HepG2 (cell line): ENCODE measurements around the gene MAPRE3. TPM values are rescaled to one million over a fixed set of nuclear protein-coding genes. Genes with fewer than 3 reads are reported as not detected.

Experiments used
- ATF7 ChIP-seq, 2 experiments: fragments of 450-650 bp in 1 of 2; sonication (generic) in 1 of 2; formaldehyde crosslinking in 1 of 2; IDR thresholded peaks; 2 replicates each; pipeline versions ENCODE4 v1.4.0 to v1.6.1; 2016 to 2020; ENCODE audit warnings: antibody characterized with exemption in 1 of 2, mild to moderate bottlenecking in 1 of 2, missing genetic modification reagents in 1 of 2
- CBFB ChIP-seq: sonication (generic); formaldehyde crosslinking; IDR thresholded peaks from 2 replicates; pipeline ENCODE4 v1.4.0; 2020; ENCODE audit warnings: missing genetic modification reagents
- HDAC6 ChIP-seq: fragments of 200-600 bp; sonication (generic); IDR thresholded peaks from 2 replicates; pipeline ENCODE4 v1.7.0; 2017; ENCODE audit warnings: mild to moderate bottlenecking, antibody characterized with exemption, low read length, low read depth
- POLR2AphosphoS5 ChIP-seq: IDR thresholded peaks from 2 replicates; pipeline ENCODE4 v1.6.1; 2012; ENCODE audit warnings: low read depth, low read length
- PPARG ChIP-seq: conservative IDR thresholded peaks from 2 replicates; pipeline ENCODE4 v1.6.1; 2016; ENCODE audit warnings: missing biosample characterization, missing genetic modification reagents
- RARG ChIP-seq: sonication (generic); formaldehyde crosslinking; IDR thresholded peaks from 2 replicates; pipeline ENCODE4 v1.4.0; 2020; ENCODE audit warnings: low read depth, mild to moderate bottlenecking, missing genetic modification reagents
- YEATS2 ChIP-seq: sonication (generic); formaldehyde crosslinking; IDR thresholded peaks from 2 replicates; pipeline ENCODE4 v1.4.0; 2020; ENCODE audit warnings: missing genetic modification reagents, borderline replicate concordance
- ZBTB7B ChIP-seq: sonication (generic); formaldehyde crosslinking; IDR thresholded peaks from 2 replicates; pipeline ENCODE4 v1.4.0; 2020; ENCODE audit warnings: missing genetic modification reagents
- ZNF180 ChIP-seq: sonication (generic); formaldehyde crosslinking; IDR thresholded peaks from 2 replicates; pipeline ENCODE4 v1.4.0; 2020; ENCODE audit warnings: low read depth, missing genetic modification reagents, borderline replicate concordance
- ZNF496 ChIP-seq: sonication (generic); formaldehyde crosslinking; IDR thresholded peaks from 2 replicates; pipeline ENCODE4 v1.8.1; 2023; ENCODE audit warnings: mild to moderate bottlenecking, moderate library complexity, missing genetic modification reagents; ENCODE audit not compliant: insufficient replicate concordance
- ZNF598 ChIP-seq: sonication (generic); formaldehyde crosslinking; IDR thresholded peaks from 2 replicates; pipeline ENCODE4 v1.5.1; 2020; ENCODE audit warnings: mild to moderate bottlenecking, missing genetic modification reagents, borderline replicate concordance
- ZNF605 ChIP-seq: sonication (generic); formaldehyde crosslinking; IDR thresholded peaks from 2 replicates; pipeline ENCODE4 v1.8.0; 2022; ENCODE audit warnings: mild to moderate bottlenecking, missing genetic modification reagents
- ZNF672 ChIP-seq: sonication (generic); formaldehyde crosslinking; IDR thresholded peaks from 2 replicates; pipeline ENCODE4 v1.8.1; 2022; ENCODE audit warnings: missing genetic modification reagents
- ZNF747 ChIP-seq: sonication (generic); formaldehyde crosslinking; IDR thresholded peaks from 2 replicates; pipeline ENCODE4 v1.8.1; 2023; ENCODE audit warnings: missing genetic modification reagents, mild to moderate bottlenecking, borderline replicate concordance
- ZNF775 ChIP-seq: sonication (generic); formaldehyde crosslinking; IDR thresholded peaks from 2 replicates; pipeline ENCODE4 v1.4.0; 2020; ENCODE audit warnings: missing genetic modification reagents, mild to moderate bottlenecking, moderate library complexity, borderline replicate concordance
- ZZZ3 ChIP-seq: sonication (generic); formaldehyde crosslinking; IDR thresholded peaks from 2 replicates; pipeline ENCODE4 v1.4.0; 2020; ENCODE audit warnings: missing genetic modification reagents, mild to moderate bottlenecking, borderline replicate concordance
- polyA plus RNA-seq, 8 experiments: library from polyadenylated mRNA; depleted of rRNA in 3 of 8; stranded (reverse) in 7 of 8; unstranded in 1 of 8; fragments of >200 nt; fragmentation: Illumina TruSeq in 4 of 8; extraction: Trizol in 4 of 8; gene quantifications; 2 replicates each; pipeline versions ENCODE4 v1.2.1 to v1.2.3, GENCODE V29; 2011 to 2016; ENCODE audit warnings: low read depth in 4 of 8, missing spikeins in 1 of 8, mixed read lengths in 1 of 8; ENCODE audit not compliant: insufficient read depth in 1 of 8
- total RNA-seq, 5 experiments: library from RNA; depleted of rRNA; stranded (reverse); fragments of >200 nt; fragmentation: Illumina TruSeq; extraction: Trizol; gene quantifications; 2 replicates each; pipeline ENCODE4 v1.2.3, GENCODE V29; 2016; ENCODE audit warnings: low read depth in 1 of 5
- TF ChIP-seq, protein P1 (sequence below): IDR thresholded peaks from 2 replicates; pipeline ENCODE4 v1.6.1; 2016; ENCODE audit warnings: low read depth, borderline replicate concordance
- TF ChIP-seq, protein P2 (sequence below): sonication (generic); formaldehyde crosslinking; IDR thresholded peaks from 2 replicates; pipeline ENCODE4 v1.8.0; 2022; ENCODE audit warnings: mild to moderate bottlenecking, missing genetic modification reagents, moderate library complexity
- TF ChIP-seq, protein P3 (sequence below): sonication (generic); formaldehyde crosslinking; IDR thresholded peaks from 2 replicates; pipeline ENCODE4 v1.5.0; 2020; ENCODE audit warnings: missing genetic modification reagents, mild to moderate bottlenecking, borderline replicate concordance
- TF ChIP-seq, protein P4 (sequence below): sonication (generic); formaldehyde crosslinking; IDR thresholded peaks from 2 replicates; pipeline ENCODE4 v1.8.1; 2023; ENCODE audit warnings: mild to moderate bottlenecking, inconsistent platforms, moderate library complexity, missing genetic modification reagents, borderline replicate concordance
- TF ChIP-seq, protein P5 (sequence below): sonication (generic); formaldehyde crosslinking; IDR thresholded peaks from 2 replicates; pipeline ENCODE4 v1.4.0; 2020; ENCODE audit warnings: missing genetic modification reagents, borderline replicate concordance

The MAPRE3 gene
- total and polyA plus RNA-seq, 2 of the 13 experiments (the other 11 are each of a cell fraction or from before 2014, with no cell fraction given): 0.31 to 0.91 TPM

DNA sequence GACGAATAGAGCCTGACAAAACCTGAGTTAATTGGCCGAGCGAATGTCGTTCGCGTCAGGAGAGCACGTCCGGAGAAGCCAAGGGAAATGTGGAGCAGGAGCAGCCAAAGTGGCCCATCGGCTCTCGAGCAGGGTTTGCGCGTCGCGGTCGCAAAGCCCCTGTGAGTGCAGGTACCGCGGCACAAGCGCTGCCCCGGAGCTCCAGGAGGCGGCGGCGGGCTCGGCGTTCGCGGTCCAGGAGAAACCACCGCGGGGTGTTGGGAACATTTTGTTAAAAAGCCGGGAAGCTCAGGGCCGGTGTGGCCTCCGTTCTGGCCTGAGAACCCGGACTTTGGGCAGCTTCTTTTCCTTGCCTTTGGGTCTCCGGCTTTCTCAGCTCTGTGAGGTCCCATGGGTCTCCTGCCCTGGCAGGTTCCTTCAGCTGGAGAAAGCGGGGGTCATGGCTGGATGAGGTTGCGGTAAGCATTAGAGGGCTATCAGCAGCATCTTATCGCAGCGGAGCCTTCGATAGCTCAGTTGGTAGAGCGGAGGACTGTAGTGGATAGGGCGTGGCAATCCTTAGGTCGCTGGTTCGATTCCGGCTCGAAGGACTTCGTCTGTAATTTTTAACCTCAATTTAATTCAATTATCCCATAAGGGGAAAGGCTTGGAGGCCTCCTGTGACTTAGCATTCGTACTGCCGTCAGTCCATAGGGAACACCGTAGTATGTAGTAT is 80.0 kb downstream of the MAPRE3 start (continued):
- TF ChIP-seq, protein P1, sequence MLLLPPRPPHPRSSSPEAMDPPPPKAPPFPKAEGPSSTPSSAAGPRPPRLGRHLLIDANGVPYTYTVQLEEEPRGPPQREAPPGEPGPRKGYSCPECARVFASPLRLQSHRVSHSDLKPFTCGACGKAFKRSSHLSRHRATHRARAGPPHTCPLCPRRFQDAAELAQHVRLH (CRISPR knock-in tag): peak; percentile 85
- TF ChIP-seq, protein P2, sequence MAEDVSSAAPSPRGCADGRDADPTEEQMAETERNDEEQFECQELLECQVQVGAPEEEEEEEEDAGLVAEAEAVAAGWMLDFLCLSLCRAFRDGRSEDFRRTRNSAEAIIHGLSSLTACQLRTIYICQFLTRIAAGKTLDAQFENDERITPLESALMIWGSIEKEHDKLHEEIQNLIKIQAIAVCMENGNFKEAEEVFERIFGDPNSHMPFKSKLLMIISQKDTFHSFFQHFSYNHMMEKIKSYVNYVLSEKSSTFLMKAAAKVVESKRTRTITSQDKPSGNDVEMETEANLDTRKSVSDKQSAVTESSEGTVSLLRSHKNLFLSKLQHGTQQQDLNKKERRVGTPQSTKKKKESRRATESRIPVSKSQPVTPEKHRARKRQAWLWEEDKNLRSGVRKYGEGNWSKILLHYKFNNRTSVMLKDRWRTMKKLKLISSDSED (CRISPR knock-in tag): no peak
- TF ChIP-seq RARG (CRISPR knock-in tag) (0 out of 2 replicates have a peak, but pooled peaks have one; percentile 59), ZBTB7B (CRISPR knock-in tag) (peak; percentile 55), POLR2AphosphoS5 (peak; percentile 62), ZNF180 (peak; percentile 12; the same call in 1 of the 2 replicates), ZNF747 (CRISPR knock-in tag) (peak; percentile 92), ZNF598 (CRISPR knock-in tag) (peak; percentile 93; the same call in 1 of the 2 replicates), ZNF672 (CRISPR knock-in tag) (no peak), PPARG (CRISPR knock-in tag) (no peak), ATF7 (IDR thresholded peaks at IDR 0.05) (no peak), ATF7 (CRISPR knock-in tag; IDR thresholded peaks at IDR 0.05) (no peak; the same call in 1 of the 2 replicates), YEATS2 (CRISPR knock-in tag) (no peak; the same call in 1 of the 2 replicates), ZZZ3 (CRISPR knock-in tag) (no peak), ZNF775 (CRISPR knock-in tag) (no peak), ZNF605 (CRISPR knock-in tag) (peak; percentile 10; the same call in 1 of the 2 replicates), CBFB (peak; percentile 6), ZNF496 (CRISPR knock-in tag) (no peak), HDAC6 (no peak)
- TF ChIP-seq, protein P3, sequence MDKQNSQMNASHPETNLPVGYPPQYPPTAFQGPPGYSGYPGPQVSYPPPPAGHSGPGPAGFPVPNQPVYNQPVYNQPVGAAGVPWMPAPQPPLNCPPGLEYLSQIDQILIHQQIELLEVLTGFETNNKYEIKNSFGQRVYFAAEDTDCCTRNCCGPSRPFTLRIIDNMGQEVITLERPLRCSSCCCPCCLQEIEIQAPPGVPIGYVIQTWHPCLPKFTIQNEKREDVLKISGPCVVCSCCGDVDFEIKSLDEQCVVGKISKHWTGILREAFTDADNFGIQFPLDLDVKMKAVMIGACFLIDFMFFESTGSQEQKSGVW: no peak
- TF ChIP-seq, protein P4, sequence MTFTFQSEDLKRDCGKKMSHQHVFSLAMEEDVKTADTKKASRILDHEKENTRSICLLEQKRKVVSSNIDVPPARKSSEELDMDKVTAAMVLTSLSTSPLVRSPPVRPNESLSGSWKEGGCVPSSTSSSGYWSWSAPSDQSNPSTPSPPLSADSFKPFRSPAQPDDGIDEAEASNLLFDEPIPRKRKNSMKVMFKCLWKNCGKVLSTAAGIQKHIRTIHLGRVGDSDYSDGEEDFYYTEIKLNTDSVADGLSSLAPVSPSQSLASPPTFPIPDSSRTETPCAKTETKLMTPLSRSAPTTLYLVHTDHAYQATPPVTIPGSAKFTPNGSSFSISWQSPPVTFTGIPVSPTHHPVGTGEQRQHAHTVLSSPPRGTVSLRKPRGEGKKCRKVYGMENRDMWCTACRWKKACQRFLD: peak; percentile 79; the same call in 1 of the 2 replicates
- TF ChIP-seq, protein P5, sequence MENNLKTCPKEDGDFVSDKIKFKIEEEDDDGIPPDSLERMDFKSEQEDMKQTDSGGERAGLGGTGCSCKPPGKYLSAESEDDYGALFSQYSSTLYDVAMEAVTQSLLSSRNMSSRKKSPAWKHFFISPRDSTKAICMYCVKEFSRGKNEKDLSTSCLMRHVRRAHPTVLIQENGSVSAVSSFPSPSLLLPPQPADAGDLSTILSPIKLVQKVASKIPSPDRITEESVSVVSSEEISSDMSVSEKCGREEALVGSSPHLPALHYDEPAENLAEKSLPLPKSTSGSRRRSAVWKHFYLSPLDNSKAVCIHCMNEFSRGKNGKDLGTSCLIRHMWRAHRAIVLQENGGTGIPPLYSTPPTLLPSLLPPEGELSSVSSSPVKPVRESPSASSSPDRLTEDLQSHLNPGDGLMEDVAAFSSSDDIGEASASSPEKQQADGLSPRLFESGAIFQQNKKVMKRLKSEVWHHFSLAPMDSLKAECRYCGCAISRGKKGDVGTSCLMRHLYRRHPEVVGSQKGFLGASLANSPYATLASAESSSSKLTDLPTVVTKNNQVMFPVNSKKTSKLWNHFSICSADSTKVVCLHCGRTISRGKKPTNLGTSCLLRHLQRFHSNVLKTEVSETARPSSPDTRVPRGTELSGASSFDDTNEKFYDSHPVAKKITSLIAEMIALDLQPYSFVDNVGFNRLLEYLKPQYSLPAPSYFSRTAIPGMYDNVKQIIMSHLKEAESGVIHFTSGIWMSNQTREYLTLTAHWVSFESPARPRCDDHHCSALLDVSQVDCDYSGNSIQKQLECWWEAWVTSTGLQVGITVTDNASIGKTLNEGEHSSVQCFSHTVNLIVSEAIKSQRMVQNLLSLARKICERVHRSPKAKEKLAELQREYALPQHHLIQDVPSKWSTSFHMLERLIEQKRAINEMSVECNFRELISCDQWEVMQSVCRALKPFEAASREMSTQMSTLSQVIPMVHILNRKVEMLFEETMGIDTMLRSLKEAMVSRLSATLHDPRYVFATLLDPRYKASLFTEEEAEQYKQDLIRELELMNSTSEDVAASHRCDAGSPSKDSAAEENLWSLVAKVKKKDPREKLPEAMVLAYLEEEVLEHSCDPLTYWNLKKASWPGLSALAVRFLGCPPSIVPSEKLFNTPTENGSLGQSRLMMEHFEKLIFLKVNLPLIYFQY: no peak; the same call in 1 of the 2 replicates
